VCaP (cell line): ENCODE data around the gene HABP4.

Source experiments
- H3K27ac ChIP-seq: fragments of 450-650 bp; 2 replicates; pipeline ENCODE4 v1.5.1; 2017
- CTCF ChIP-seq: fragments of 450-650 bp; conservative IDR thresholded peaks from 2 replicates; pipeline ENCODE4 v1.5.1; 2017; ENCODE audit warnings: mild to moderate bottlenecking, moderate library complexity

Gene HABP4

GRCh38 chr9:96417661-96418082 lies 32.3 kb upstream of the HABP4 start:
- H3K27ac ChIP-seq, result peak overlapping the region; percentile 82

GRCh38 chr9:96418083-96418919 lies 31.7 kb upstream of the HABP4 start, which contains the start of gene ZNF367:
Gene ZNF367 (minus strand): TSS chr9:96418370. CDS start chr9:96418032, 338 bp downstream.
- no peak for TF ChIP-seq CTCF
- H3K27ac ChIP-seq, result peak within 1 kb of the TSS; percentile 82

More at GRCh38 chr9:96417661-96418082, 32.3 kb upstream of the HABP4 start:
- TF ChIP-seq CTCF, result no peak

GRCh38 chr9:96418920-96419690 lies 30.9 kb upstream of the HABP4 start:
- TF ChIP-seq CTCF, result no peak
- H3K27ac ChIP-seq, result peak overlapping the region; percentile 82

GRCh38 chr9:96419691-96419969 lies 30.3 kb upstream of the HABP4 start:
- peak overlapping the region; percentile 82 for H3K27ac ChIP-seq
- no peak for TF ChIP-seq CTCF

GRCh38 chr9:96420468-96421219 lies 29.3 kb upstream of the HABP4 start:
- no peak overlapping the region for H3K27ac ChIP-seq
- TF ChIP-seq CTCF, result no peak

GRCh38 chr9:96423322-96423984 lies 26.5 kb upstream of the HABP4 start:
- no peak for TF ChIP-seq CTCF
- H3K27ac ChIP-seq, result no peak overlapping the region
